Effector memory CD4-positive, alpha-beta T cell (primary cell): ENCODE data around the gene NEDD4.
"Not testable (repeated sequence)": the region's sequence is repeated elsewhere in the genome, so short reads cannot be mapped to it uniquely, and the experiment has no call there.

ENCODE experiments used
- DNase-seq, 3 donors: peaks; one replicate each; pipeline ENCODE4 v3.0.0-alpha.2; 2020
- H3K27ac ChIP-seq: 2 replicates; pipeline ENCODE4 v1.7.0; 2013; ENCODE audit warnings: mild to moderate bottlenecking, low read length, moderate library complexity; ENCODE audit not compliant: insufficient read depth, poor library complexity, severe bottlenecking
- H3K27me3 ChIP-seq: replicated peaks from 2 replicates; pipeline ENCODE4 v1.7.0; 2013; ENCODE audit warnings: mild to moderate bottlenecking, low read length; ENCODE audit not compliant: insufficient read depth, control insufficient read depth, poor library complexity, severe bottlenecking
- H3K36me3 ChIP-seq: 2 replicates; pipeline ENCODE4 v1.7.0; 2013; ENCODE audit warnings: mild to moderate bottlenecking, low read length, moderate library complexity; ENCODE audit not compliant: control insufficient read depth, insufficient read depth
- H3K4me1 ChIP-seq: 2 replicates; pipeline ENCODE4 v1.7.0; 2013; ENCODE audit warnings: low read length, mild to moderate bottlenecking; ENCODE audit not compliant: control insufficient read depth, insufficient read depth, poor library complexity, severe bottlenecking
- H3K4me3 ChIP-seq: 2 replicates; pipeline ENCODE4 v1.7.0; 2013; ENCODE audit warnings: low read length, low read depth, mild to moderate bottlenecking; ENCODE audit not compliant: insufficient read depth, poor library complexity, severe bottlenecking
- H3K9me3 ChIP-seq: 2 replicates; pipeline ENCODE4 v1.7.0; 2013; ENCODE audit warnings: mild to moderate bottlenecking, low read length, moderate library complexity; ENCODE audit not compliant: control insufficient read depth

NEDD4 gene

GRCh38 chr15:55823191-55823670, 170.2 kb downstream of the NEDD4 start:
- Histone ChIP-seq H3K36me3 (no peaks in the 10 kb centered on the region), H3K4me3 (no peak overlapping the region), H3K9me3 (no peaks in the 10 kb centered on the region), H3K27ac (no peak overlapping the region), H3K27me3 (no peaks in the 10 kb centered on the region), H3K4me1 (no peaks in the 10 kb centered on the region)
- DNase-seq: no peak

GRCh38 chr15:55821740-55822139, 171.7 kb downstream of the NEDD4 start:
- DNase-seq, H3K4me3 ChIP-seq, H3K27ac ChIP-seq, H3K36me3 ChIP-seq, H3K27me3 ChIP-seq, H3K4me1 ChIP-seq, H3K9me3 ChIP-seq: not testable (repeated sequence)

- Histone ChIP-seq H3K9me3 (no peaks in the 10 kb centered on the region), H3K36me3 (no peaks in the 10 kb centered on the region), H3K4me3 (no peak overlapping the region), H3K4me1 (no peaks in the 10 kb centered on the region), H3K27me3 (no peaks in the 10 kb centered on the region), H3K27ac (no peak overlapping the region)
- no peak for DNase-seq
Observed at GRCh38 chr15:55820043-55820442, 173.4 kb downstream of the NEDD4 start.

- Histone ChIP-seq H3K27ac (no peak overlapping the region), H3K27me3 (no peaks in the 10 kb centered on the region), H3K4me3 (no peak overlapping the region), H3K36me3 (no peaks in the 10 kb centered on the region), H3K9me3 (no peaks in the 10 kb centered on the region), H3K4me1 (no peaks in the 10 kb centered on the region)
- DNase-seq: no peak
Observed at GRCh38 chr15:55819397-55820034, 173.9 kb downstream of the NEDD4 start.

- Histone ChIP-seq H3K27me3 (no peaks in the 10 kb centered on the region), H3K4me3 (no peak overlapping the region), H3K4me1 (no peaks in the 10 kb centered on the region), H3K9me3 (no peaks in the 10 kb centered on the region), H3K36me3 (no peaks in the 10 kb centered on the region), H3K27ac (no peak overlapping the region)
- no peak for DNase-seq
Observed at GRCh38 chr15:55816017-55816416, 177.4 kb downstream of the NEDD4 start.

GRCh38 chr15:55802600-55803376, 190.6 kb downstream of the NEDD4 start:
- Histone ChIP-seq H3K36me3 (no peaks in the 10 kb centered on the region), H3K27me3 (no peaks in the 10 kb centered on the region), H3K4me3 (no peak overlapping the region), H3K9me3 (no peaks in the 10 kb centered on the region), H3K4me1 (no peaks in the 10 kb centered on the region), H3K27ac (no peak overlapping the region)
- no peak for DNase-seq

GRCh38 chr15:55800216-55800615, 193.2 kb downstream of the NEDD4 start:
- DNase-seq: no peak
- H3K27me3 ChIP-seq: no peaks in the 10 kb centered on the region
- H3K4me3 ChIP-seq: no peak overlapping the region
- no peaks in the 10 kb centered on the region for H3K36me3 ChIP-seq
- no peak overlapping the region for H3K27ac ChIP-seq
- H3K4me1 ChIP-seq: no peaks in the 10 kb centered on the region
- no peaks in the 10 kb centered on the region for H3K9me3 ChIP-seq

GRCh38 chr15:55799291-55800212, 193.9 kb downstream of the NEDD4 start:
- no peak for DNase-seq
- H3K27me3 ChIP-seq: no peaks in the 10 kb centered on the region
- no peaks in the 10 kb centered on the region for H3K4me1 ChIP-seq
- H3K9me3 ChIP-seq: no peaks in the 10 kb centered on the region
- no peak overlapping the region for H3K27ac ChIP-seq
- H3K4me3 ChIP-seq: no peak overlapping the region
- H3K36me3 ChIP-seq: no peaks in the 10 kb centered on the region

GRCh38 chr15:55796321-55796965, 197.0 kb downstream of the NEDD4 start:
- no peaks in the 10 kb centered on the region for H3K4me1 ChIP-seq
- no peak overlapping the region for H3K27ac ChIP-seq
- H3K36me3 ChIP-seq: no peaks in the 10 kb centered on the region
- H3K27me3 ChIP-seq: no peaks in the 10 kb centered on the region
- no peaks in the 10 kb centered on the region for H3K9me3 ChIP-seq
- DNase-seq: no peak
- no peak overlapping the region for H3K4me3 ChIP-seq
